CD4-positive, alpha-beta T cell treated with Interleukin-10 for 1 hour (primary cell): ENCODE results near the gene SCN1A.
A peak's percentile ranks its signal among the peaks of the same experiment; 100 is the strongest.
"Not testable (repeated sequence)": the region's sequence is repeated elsewhere in the genome, so short reads cannot be mapped to it uniquely, and the experiment has no call there.

ENCODE experiments used
- DNase-seq: peaks from one replicate; pipeline ENCODE4 v3.0.0-alpha.2; 2020

Gene SCN1A

DNA sequence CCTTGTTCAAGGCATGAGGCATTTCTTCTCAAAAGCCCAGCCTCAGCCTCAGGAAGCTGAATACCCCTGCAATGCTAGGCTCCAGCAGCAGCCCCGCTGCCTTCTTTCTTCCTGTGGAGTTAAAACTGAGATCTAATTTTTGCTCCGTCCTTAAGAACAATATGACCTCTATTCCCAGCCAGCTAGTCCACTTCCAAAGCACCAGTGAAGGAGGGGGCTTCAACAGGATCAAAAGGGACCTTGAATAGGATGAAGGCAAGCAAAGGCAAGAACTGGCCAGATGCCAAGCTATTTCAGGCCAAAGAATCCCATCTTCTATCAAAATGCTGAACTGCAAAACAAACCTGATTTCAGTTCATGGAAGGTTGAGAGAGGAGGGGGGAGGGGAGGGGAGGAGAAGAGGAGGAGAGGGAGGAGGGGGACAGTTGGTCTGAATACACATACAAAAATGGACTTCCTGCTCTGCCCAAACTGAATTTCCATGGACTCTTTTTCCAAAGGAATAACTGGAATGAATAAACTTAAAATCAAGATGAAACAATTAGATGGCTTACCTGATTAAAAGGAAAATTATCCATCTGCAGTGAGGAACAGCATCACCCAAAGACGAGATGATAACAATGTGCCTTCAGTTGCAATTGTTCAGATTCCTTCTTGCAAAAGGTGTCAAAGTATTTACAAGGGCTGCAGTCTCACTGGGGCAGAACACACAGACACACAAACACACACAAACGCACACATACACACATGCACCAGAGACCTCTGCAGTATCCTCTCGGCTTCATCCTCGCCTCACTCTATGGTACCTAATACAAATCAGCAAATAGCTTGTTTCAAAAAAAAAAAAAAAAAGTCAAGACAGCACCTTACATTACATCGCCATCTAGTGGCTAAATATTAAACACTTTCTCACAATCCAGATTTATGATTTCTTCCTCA lies at the start of gene SCN1A:
TSS of gene SCN1A (minus strand) at position 804 of the 939 bp plus-strand sequence. CDS start 54,399 bp downstream, outside the sequence.
- peak; percentile 28 for DNase-seq

GRCh38 chr2:166173263-166173662 lies 45.4 kb upstream of the SCN1A start:
- no peak for DNase-seq

GRCh38 chr2:166171216-166171615 lies 43.4 kb upstream of the SCN1A start:
- DNase-seq = no peak

GRCh38 chr2:166170356-166170755 lies 42.5 kb upstream of the SCN1A start:
- DNase-seq = no peak

DNA sequence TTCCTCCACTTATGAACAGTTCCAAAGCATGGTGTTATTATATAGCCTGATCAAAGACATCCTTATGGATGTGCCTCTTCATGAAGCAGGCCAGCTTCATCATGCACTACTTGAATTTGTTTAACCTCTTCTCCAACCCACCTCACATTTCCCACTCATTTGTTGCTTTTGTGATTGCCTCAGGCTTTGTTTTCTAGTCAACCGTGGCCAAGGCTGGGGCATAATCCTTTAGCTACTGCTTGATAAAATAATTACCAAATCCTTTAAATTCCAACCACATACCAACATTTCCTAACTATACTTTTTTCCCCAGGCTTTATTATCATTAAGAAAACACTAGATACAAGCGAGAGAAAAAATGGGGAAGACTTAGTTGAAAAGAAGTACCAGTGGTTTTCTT lies 39.6 kb upstream of the SCN1A start:
- DNase-seq = no peak

DNA sequence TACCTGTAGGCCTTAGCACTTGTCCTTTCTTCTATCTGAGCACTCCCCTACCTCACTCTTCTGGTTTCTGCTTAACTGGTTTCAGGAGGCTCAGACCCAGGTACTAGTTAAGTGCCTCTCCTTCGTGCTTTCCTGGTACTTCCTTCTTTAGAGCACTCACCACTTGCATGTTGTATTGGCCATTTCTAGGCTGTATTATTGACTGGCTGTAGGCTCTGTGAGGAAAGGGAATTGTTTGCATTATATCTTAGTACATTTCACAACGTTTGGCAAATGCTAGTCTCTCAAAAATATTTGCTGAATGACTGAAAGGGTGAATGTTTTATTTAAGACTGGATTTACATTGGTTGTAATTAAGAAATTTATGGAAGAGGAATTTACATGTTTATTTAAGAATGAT lies 36.0 kb upstream of the SCN1A start:
- DNase-seq = no peak

- DNase-seq = no peak
Observed at GRCh38 chr2:166158546-166158945, 30.7 kb upstream of the SCN1A start.

- DNase-seq = no peak
Observed at GRCh38 chr2:166157578-166157977, 29.8 kb upstream of the SCN1A start.

DNA sequence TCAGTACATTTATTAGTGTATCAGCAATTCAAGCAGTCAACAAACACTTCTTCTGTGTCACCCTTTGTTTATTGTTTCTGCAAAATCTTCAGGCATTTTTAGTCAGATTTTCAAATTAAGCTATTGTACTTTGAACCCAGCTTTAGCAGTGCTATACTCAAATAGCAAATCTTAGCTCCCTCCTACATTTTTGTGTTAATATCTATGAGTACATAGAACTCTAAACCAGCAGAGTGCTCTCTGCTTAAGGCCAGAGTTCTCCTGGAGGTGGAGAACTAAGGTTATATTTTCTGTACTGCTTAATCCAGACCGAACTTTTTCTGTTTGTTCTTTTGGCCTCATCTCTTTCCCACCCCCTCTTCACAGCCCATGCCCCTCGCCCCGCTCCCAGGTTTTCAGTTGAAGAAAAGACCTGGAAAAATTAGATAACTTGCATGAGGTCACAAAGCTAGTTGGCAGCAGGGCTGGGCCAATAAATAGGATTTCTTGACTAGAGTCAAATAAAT lies 29.2 kb upstream of the SCN1A start:
- DNase-seq = no peak

GRCh38 chr2:166155589-166155988 lies 27.8 kb upstream of the SCN1A start:
- no peak for DNase-seq

GRCh38 chr2:166154685-166155338 lies 27.0 kb upstream of the SCN1A start:
- no peak for DNase-seq

GRCh38 chr2:166152064-166152463 lies 24.2 kb upstream of the SCN1A start:
- no peak for DNase-seq

DNA sequence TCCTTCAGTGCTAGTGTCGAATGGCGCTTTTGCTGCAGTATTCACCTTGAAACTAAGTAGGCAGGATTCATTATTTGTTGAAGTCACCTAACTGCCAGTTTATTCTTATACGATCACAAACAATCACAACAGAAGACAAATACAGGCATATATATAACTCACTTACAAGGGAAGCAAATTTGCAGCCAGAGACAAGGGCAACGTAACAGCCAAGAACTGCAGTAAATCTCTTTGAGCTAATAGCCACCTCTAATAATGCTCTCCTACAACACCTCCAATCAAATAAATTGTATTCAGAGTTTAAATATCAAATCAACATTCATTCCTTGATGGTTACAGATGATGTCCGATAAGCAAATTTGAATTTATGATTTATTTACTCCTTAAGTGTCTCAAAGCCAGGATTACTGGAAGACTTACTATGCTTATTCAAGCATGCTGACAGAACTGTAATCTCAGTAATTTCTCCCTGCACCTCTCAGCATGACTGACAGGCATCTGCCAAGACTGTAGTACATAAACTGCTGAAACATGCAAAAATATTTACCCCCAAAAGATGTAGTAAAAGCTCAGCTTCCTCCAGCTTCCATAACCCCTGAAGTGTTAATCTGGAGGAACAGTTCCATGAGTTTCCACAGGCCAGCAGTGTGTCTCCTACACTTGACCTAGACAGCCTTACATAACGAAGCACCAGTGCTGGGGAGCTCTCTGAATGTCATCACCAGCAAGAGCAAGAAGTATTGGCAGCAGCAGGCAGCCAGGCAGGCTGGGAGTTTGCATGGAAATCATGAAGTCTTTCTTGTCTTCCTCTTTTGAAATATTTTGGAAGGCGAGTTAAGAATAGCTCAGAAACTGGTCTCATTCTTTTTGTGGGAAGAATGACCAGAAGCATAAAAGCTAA lies 20.9 kb upstream of the SCN1A start:
- no peak for DNase-seq

DNA sequence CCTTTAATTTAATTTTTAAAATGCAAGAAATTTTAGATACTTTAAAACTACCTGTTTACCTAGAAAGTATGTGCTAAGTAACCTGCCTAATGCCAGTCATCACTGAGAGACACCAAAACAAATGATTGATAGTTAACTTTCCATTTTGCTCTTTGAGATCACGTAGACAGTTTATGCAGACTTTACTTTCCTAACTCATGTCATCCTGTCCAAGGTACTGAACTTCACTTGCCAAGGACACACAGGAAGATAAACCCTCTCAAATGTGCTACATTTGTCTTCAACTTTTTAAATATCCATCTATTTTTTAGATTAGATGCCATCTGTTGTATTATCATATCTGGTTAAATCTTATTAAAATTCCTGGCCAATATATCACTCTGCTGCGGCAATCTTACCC lies 20.1 kb upstream of the SCN1A start:
- DNase-seq = no peak

DNA sequence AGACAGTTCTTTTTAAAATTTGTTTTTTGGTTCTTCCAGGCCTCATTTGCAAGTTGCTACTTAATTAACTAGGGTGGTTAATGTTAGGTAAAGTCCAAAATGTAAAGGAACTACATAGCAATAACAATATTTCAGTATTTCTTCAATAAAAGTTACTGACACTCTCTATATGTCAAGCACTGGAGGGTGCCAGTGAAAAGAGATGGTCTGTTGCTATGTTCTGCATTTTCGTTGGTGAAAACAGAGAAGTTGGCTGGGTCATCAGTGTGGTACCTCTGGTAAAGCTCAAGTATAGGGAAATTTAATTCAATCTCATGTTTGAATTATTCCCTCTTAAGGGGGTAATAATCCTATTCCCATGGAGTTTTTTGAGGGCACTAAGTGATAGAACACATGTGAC lies 16.3 kb upstream of the SCN1A start:
- DNase-seq = no peak

GRCh38 chr2:166140932-166141331 lies 13.1 kb upstream of the SCN1A start:
- no peak for DNase-seq

GRCh38 chr2:166140475-166140874 lies 12.7 kb upstream of the SCN1A start:
- DNase-seq = no peak

- not testable (repeated sequence) for DNase-seq
Observed at GRCh38 chr2:166139479-166139878, 11.7 kb upstream of the SCN1A start.

- no peak for DNase-seq
Observed at GRCh38 chr2:166138667-166139066, 10.8 kb upstream of the SCN1A start.

DNA sequence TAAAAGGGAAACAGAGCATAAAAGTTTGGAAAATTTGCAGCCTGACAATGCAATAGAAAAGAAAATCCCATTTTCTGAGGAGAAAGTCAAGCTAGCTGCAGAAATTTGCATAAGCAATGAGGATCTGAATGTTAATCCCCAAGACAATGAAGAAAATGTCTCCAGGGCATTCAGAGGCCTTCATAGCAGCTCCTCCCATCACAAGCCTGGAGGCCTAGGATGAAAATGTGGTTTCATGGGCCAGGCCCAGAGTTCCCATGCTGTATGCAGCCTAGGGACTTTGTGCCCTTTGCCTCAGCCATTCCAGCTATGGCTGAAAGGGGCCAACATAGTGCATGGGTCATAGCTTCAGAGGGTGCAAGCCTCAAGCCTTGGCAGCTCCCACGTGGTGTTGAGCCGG lies 10.3 kb upstream of the SCN1A start:
- no peak for DNase-seq

DNA sequence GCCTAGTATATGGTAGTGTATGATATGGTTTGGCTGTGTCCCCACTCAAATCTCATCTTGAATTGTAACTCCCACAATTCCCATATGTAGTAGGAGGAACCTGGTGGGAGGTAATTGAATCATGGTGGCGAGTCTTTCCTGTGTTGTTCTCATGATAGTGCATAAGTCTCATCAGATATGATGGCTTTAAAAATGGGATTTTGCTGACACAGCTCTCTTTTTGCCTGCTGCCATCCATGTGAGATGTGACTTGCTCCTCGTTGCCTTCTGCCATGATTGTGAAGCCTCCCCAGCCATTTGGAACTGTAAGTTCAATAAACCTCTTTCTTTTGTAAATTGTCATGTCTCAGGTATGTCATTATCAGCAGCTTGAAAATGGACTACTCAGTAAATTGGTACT lies 9.5 kb upstream of the SCN1A start:
- DNase-seq = no peak

GRCh38 chr2:166135849-166136258 lies 8.0 kb upstream of the SCN1A start:
- no peak for DNase-seq
